Heart left ventricle (tissue), 16 donors: Measurements from ENCODE around the gene CCDC159. TPM values are rescaled to one million over a fixed set of nuclear protein-coding genes. Genes with fewer than 3 reads are reported as not detected.
"Not testable (repeated sequence)": the region's sequence is repeated elsewhere in the genome, so short reads cannot be mapped to it uniquely, and the experiment has no call there.

ENCODE experiments used
- ATAC-seq, 4 donors: fragments of 200-7000 bp; cut with Tn5 transposase; one replicate each; pipeline ENCODE4 v1.9.1; 2020 to 2022; ENCODE audit warnings: moderate library complexity in 4 of 4, mild to moderate bottlenecking in 3 of 4, moderate number of reproducible peaks in 1 of 4
- DNase-seq, 5 donors: peaks; one replicate each; pipeline ENCODE4 v3.0.0-alpha.2; 2020
- H3K27ac ChIP-seq, 12 donors: fragments of 200-600 bp; sonication (generic) in 4 of 12; one replicate each; pipeline versions ENCODE4 v1.5.0 to v1.8.0; 2016 to 2022; ENCODE audit warnings: mild to moderate bottlenecking in 2 of 12
- H3K27me3 ChIP-seq, 9 donors: fragments of 200-600 bp; sonication (generic) in 2 of 9; one replicate each; pipeline versions ENCODE4 v1.5.1 to v1.8.0; 2016 to 2022; ENCODE audit warnings: mild to moderate bottlenecking in 3 of 9
- H3K36me3 ChIP-seq, 9 donors: fragments of 200-600 bp; sonication (generic) in 2 of 9; one replicate each; pipeline versions ENCODE4 v1.5.0 to v1.8.0; 2018 to 2022; ENCODE audit warnings: mild to moderate bottlenecking in 2 of 9
- H3K4me1 ChIP-seq, 12 donors: fragments of 200-600 bp; sonication (generic) in 4 of 12; one replicate each; pipeline versions ENCODE4 v1.5.0 to v1.8.0; 2016 to 2022; ENCODE audit warnings: mild to moderate bottlenecking in 3 of 12
- H3K4me3 ChIP-seq, 12 donors: fragments of 200-600 bp; sonication (generic) in 4 of 12; one replicate each; pipeline versions ENCODE4 v1.5.0 to v1.8.0; 2017 to 2022; ENCODE audit warnings: mild to moderate bottlenecking in 9 of 12, moderate library complexity in 4 of 12
- H3K9me3 ChIP-seq, 12 donors: fragments of 200-600 bp; sonication (generic) in 4 of 12; one replicate each; pipeline versions ENCODE4 v1.5.0 to v1.8.0; 2016 to 2022; ENCODE audit warnings: mild to moderate bottlenecking in 1 of 12
- POLR2A ChIP-seq, 2 donors: fragments of 450-650 bp; IDR thresholded peaks; one replicate each; pipeline ENCODE4 v1.6.1; 2017; ENCODE audit warnings: antibody characterized with exemption in 2 of 2, mild to moderate bottlenecking in 2 of 2, moderate library complexity in 2 of 2
- WGBS, 4 donors: extraction: QIAGEN DNeasy Blood & Tissue Kit in 2 of 4; methylation state at CpG; one replicate each; pipeline versions ENCODE4 v1.1.5 to v1.1.7; 2013 to 2018; 5-methylcytosine and 5-hydroxymethylcytosine counted together
- intact Hi-C, 10 donors: fragments of 100-400 bp; cut with DNase I; formaldehyde crosslinking; loops; one replicate each; pipeline versions ENCODE4 v1.11.1 to v1.14.2; 2022
- polyA plus RNA-seq, 2 donors: library from polyadenylated mRNA; stranded (reverse); fragments of 200-250 nt; gene quantifications; one replicate each; pipeline ENCODE4 v1.2.3, GENCODE V29; 2013
- total RNA-seq, 9 donors: library from RNA; depleted of rRNA in 2 of 9; stranded (reverse); fragments of >200 nt in 2 of 9; fragmentation: NEBNext Ultra II Directional in 3 of 9; extraction: Animal tissue kit (Norgen Biotek cat#: 25700) in 3 of 9; gene quantifications; one replicate each; pipeline versions ENCODE4 v1.1.0 to v1.2.4, GENCODE V29; 2016 to 2023
- TF ChIP-seq, protein P1 (sequence below), 12 donors: fragments of 200-600 bp; sonication (generic) in 4 of 12; IDR thresholded peaks; one replicate each; pipeline versions ENCODE4 v1.5.0 to v1.8.0; 2018 to 2022; ENCODE audit warnings: antibody characterized with exemption in 12 of 12, mild to moderate bottlenecking in 5 of 12
- donor health status: ischemic (EF 13 %, LVEDD 7.1; RV severe dilation, severe dysfunction).
- donor health status: healthy with polysubstance abuse.
- donor health status: DM: no; HTN: yes; CAD: no.
- donor health status: DM: no; HTN: no; CAD: no.
- donor health status: ischemic (EF 25% LVEDD 6.9; RV normal size, moderate dysfunction).
- donor health status: ischemic (EF 25% LVEDD 5.7; RV mildly dilated, moderate dysfunction).
- donor health status: healthy.
- donor health status: DM: yes; HTN: yes; CAD: no.
- donor health status: ischemic (EF 35%, LVEDD 5.7; RV mildly dilated, moderate dysfunction).
- donor health status: nonischemic (EF 11% LVEDD 7.7; RV severe dilation, severe dysfunction).
- donor health status: DM: yes; HTN: yes; CAD: no.
- donor health status: PGD.
- donor health status: ischemic (EF 29% LVEDD 5.4; RV normal size, mild dysfunction).
- donor health status: nonischemic (EF 23%, LVEDD 6.1; RV moderate dilation, normal function).

The CCDC159 gene
- total and polyA plus RNA-seq, 11 donors, result 11.5 to 34.9 (median 21.9) TPM

DNA sequence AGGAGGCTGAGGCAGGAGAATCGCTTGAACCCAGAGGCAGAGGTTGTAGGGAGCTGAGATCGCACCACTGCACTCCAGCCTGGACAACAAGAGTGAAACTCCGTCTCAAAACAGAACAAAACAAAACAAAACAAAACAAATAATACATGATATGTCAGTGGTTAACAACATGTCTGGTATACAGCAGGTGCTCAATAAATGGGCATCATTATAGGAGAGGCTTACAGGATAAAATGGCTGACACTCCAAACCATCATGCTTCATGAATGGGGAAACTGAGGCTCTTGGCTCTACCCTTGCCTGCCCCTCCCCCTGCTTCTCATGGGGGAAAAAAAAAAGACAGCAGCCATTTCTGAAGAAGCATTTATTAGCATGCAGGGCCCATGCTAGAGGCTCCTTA is 3.9 kb upstream of the CCDC159 start:
- peaks cover 0 to 55% (median 28%) of the 10 kb centered on the region in 12 donors for H3K4me1 ChIP-seq
- no peak overlapping the region for H3K27ac ChIP-seq
- H3K4me3 ChIP-seq, result no peak overlapping the region
- no peak for TF ChIP-seq POLR2A (IDR thresholded peaks at IDR 0.05)
- TF ChIP-seq, protein P1, sequence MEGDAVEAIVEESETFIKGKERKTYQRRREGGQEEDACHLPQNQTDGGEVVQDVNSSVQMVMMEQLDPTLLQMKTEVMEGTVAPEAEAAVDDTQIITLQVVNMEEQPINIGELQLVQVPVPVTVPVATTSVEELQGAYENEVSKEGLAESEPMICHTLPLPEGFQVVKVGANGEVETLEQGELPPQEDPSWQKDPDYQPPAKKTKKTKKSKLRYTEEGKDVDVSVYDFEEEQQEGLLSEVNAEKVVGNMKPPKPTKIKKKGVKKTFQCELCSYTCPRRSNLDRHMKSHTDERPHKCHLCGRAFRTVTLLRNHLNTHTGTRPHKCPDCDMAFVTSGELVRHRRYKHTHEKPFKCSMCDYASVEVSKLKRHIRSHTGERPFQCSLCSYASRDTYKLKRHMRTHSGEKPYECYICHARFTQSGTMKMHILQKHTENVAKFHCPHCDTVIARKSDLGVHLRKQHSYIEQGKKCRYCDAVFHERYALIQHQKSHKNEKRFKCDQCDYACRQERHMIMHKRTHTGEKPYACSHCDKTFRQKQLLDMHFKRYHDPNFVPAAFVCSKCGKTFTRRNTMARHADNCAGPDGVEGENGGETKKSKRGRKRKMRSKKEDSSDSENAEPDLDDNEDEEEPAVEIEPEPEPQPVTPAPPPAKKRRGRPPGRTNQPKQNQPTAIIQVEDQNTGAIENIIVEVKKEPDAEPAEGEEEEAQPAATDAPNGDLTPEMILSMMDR (IDR thresholded peaks at IDR 0.05), result no peak
- intact Hi-C loops, result no loop called here
- ATAC-seq (no peak), DNase-seq (no peak)
- no peaks in the 10 kb centered on the region for H3K27me3 ChIP-seq
- H3K36me3 ChIP-seq, result peaks cover 0 to 19% (median 3%) of the 10 kb centered on the region in 9 donors
- WGBS, 4 donors, result 86 to 96% (median 93%) methylated on average over 3 of the region's 3 CpGs
- no peaks in the 10 kb centered on the region for H3K9me3 ChIP-seq

DNA sequence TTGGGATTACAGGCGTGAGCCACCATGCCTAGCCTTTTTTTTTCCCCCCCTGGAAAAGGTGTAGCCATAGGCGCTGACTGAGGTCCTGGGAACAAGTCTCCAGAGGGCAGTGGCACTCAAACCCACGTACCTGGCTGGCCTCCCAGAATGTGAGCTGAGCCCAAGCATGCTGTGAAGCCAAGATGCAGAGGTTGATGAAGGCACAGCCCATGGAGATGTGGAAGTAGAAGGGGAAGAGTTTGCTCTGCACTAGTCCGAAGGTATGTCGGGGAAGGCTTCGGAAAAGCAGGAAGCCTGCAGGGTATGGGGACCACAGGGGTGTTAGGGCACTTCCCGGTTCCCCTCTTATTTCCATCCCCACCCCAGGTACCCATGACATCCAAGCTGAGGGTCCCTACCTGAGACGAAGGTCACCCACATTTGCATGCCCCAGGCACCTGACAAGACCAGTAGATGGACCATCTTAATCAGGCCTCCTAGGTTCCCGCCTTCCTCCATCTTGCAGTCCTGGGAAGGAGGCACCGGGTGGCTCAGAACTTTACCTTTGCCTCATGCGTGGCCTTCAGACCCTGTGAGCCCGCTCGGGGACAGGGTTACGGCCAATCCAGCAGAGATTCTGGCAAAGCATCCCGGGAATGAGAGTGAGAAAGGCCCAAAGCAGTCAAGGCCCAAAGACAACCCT is 1.1 kb upstream of the CCDC159 start:
- H3K27me3 ChIP-seq, result no peaks in the 10 kb centered on the region
- no peak for ATAC-seq
- TF ChIP-seq, protein P1 (IDR thresholded peaks at IDR 0.05), result no peak
- peak overlapping the region in 10 of 12 donors; percentile 32 to 92 (median 84) for H3K27ac ChIP-seq
- 49 to 61% (median 50%) methylated on average over 10 to 15 of the region's 15 CpGs for WGBS, 4 donors
- intact Hi-C loops, result loop anchor here in 2 of 10 donors (5.0 kb wide), 2 partner anchors 37 to 53 kb away; partner anchors contain the start of gene EPOR (in 1 of the 2)
- H3K4me1 ChIP-seq, result peaks cover 0 to 34% (median 22%) of the 10 kb centered on the region in 12 donors
- H3K36me3 ChIP-seq, result peaks cover 0 to 19% (median 3%) of the 10 kb centered on the region in 9 donors
- peak overlapping the region; percentile 42 to 87 (median 78) for H3K4me3 ChIP-seq
- DNase-seq, result peak in 1 of 5 donors; percentile 33
- peaks cover 0 to 10% (median 0%) of the 10 kb centered on the region in 12 donors for H3K9me3 ChIP-seq

DNA sequence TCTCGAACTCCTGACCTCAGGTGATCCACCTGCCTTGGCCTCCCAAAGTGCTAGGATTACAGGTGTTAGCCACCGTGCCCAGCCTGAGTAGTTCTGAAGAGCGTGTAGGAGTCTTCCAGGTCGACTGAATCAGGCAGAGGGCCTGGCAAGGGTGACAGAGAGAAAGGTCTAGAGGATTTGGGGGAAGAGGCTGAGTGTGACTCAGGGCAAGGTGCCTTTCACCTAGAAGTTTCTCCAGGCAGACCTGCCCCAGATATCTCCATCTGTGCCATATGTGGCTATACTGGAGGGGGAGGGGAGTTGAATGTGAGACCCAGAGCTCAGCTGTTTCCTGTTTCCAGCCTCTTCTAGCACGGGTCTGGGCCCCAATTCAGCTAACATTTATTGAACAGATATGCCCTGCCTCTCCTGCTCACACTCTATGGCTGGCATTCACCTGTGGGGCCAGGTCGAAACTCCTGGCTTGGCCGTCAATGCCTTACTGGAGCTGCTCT is 1.3 kb downstream of the CCDC159 start:
- intact Hi-C loops, result loop anchor here in 2 of 10 donors (5.0 kb wide), 2 partner anchors 35 to 55 kb away; partner anchors contain the start of gene EPOR (in 1 of the 2)
- Histone ChIP-seq H3K4me3 (no peak overlapping the region), H3K9me3 (peaks cover 0 to 10% (median 0%) of the 10 kb centered on the region in 12 donors), H3K27ac (peak overlapping the region in 1 of 12 donors; percentile 92), H3K36me3 (peaks cover 0 to 10% (median 0%) of the 10 kb centered on the region in 9 donors), H3K4me1 (peaks cover 0 to 32% (median 22%) of the 10 kb centered on the region in 12 donors), H3K27me3 (no peaks in the 10 kb centered on the region)
- 77 to 86% (median 80%) methylated on average over 4 to 7 of the region's 7 CpGs for WGBS, 4 donors
- ATAC-seq (no peak), DNase-seq (no peak)
- TF ChIP-seq, protein P1 (IDR thresholded peaks at IDR 0.05), result no peak
- TF ChIP-seq POLR2A (IDR thresholded peaks at IDR 0.05), result no peak

DNA sequence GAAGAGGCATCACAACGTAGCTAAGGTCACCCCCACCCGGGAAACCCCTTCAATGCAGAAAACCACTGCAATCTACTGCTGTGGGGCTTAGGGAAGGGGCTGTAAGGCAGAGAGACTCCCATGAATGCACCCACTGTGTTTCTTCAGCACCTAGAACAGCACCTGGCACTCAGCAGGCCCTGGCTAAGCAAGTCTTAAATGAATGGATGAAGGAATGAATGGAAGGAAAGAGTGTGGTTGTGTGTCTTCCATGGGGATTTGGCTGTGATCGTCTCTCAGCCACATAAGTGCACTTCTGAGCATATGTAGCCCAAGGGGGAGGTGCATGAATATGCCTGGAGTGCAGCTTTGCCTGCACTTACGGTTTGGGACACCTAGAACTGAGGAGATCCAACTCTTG is 2.9 kb downstream of the CCDC159 start:
- no peak for DNase-seq
- Histone ChIP-seq H3K4me3 (no peak overlapping the region), H3K27ac (no peak overlapping the region), H3K36me3 (no peaks in the 10 kb centered on the region), H3K4me1 (peaks cover 0 to 26% (median 20%) of the 10 kb centered on the region in 12 donors), H3K27me3 (no peaks in the 10 kb centered on the region), H3K9me3 (peaks cover 0 to 10% (median 0%) of the 10 kb centered on the region in 12 donors)
- TF ChIP-seq POLR2A (IDR thresholded peaks at IDR 0.05), result no peak
- TF ChIP-seq, protein P1 (IDR thresholded peaks at IDR 0.05), result no peak
- intact Hi-C loops, result loop anchor here in 2 of 10 donors (5.0 kb wide), 2 partner anchors 33 to 57 kb away; partner anchors contain the start of gene EPOR (in 1 of the 2)
- no peak for ATAC-seq
- 87 to 93% (median 93%) methylated on average over 4 of the region's 4 CpGs for WGBS, 4 donors

DNA sequence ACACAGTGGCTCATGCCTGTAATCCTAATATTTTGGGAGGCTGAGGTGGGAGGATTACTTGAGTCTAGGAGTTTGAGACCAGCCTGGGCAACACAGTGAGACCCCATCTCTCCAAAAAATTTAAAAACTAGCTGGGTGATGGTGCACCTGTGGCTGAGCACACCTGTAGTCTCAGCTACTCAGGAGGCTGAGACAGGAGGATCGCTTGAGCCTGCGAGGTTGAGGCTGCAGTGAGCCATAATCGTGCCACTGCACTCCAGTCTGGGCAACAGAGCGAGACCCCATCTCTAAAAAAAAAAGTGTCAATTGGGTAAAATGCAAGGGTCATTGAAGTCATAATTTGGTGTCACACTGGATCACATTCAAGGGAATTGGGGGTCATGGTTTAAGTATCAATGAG is 7.8 kb downstream of the CCDC159 start:
- H3K27ac ChIP-seq, DNase-seq, intact Hi-C loops, H3K27me3 ChIP-seq, H3K36me3 ChIP-seq, H3K4me3 ChIP-seq, ATAC-seq, H3K9me3 ChIP-seq: not testable (repeated sequence)
- peaks cover 0 to 15% (median 0%) of the 10 kb centered on the region in 12 donors for H3K4me1 ChIP-seq
- WGBS, 4 donors, result 95 to 97% (median 96%) methylated on average over 4 of the region's 4 CpGs
